Endothelial cell of umbilical vein (primary cell): ENCODE data around the gene TMEM59L. TPM values are rescaled to one million over a fixed set of nuclear protein-coding genes. Genes with fewer than 3 reads are reported as not detected.

Source experiments
- BruUV-seq: library from RNA; stranded (reverse); fragments of 400-500 nt; replicated peaks from 2 replicates; lab custom pipeline; 2021; lab: Mats Ljungman, UMichigan
- CTCF ChIA-PET: fragments of 300-600, 350-600 bp; sonication (Branson Sonifier 250); formaldehyde crosslinking; loops from one replicate; lab custom pipeline; 2021; ENCODE audit warnings: antibody characterized with exemption, inconsistent platforms; lab: Charles Lee
- POLR2A ChIA-PET: fragments of 300-600, 350-600 bp; sonication (Branson Sonifier 250); formaldehyde crosslinking; loops from one replicate; lab custom pipeline; 2021; ENCODE audit warnings: antibody characterized with exemption, inconsistent platforms; lab: Charles Lee
- DNase-seq: peaks from one replicate; pipeline ENCODE4 v3.0.0-alpha.2; 2011; ENCODE audit warnings: low read depth, low spot score
- FAIRE-seq: peaks from 2 replicates; lab custom pipeline; 2011; peaks lifted over from hg19 to GRCh38; lab: Jason Lieb, UNC
- H2AFZ ChIP-seq: 2 replicates; pipeline ENCODE4 v1.6.0; 2012; ENCODE audit warnings: low read depth, low read length, control low read depth, inconsistent platforms
- H3K27ac ChIP-seq: 2 replicates; pipeline ENCODE4 v1.5.1; 2011; ENCODE audit warnings: low read depth, mild to moderate bottlenecking, control low read depth, low read length, moderate library complexity; ENCODE audit not compliant: insufficient read depth
- H3K27me3 ChIP-seq, 2 experiments: 2 replicates each; pipeline versions ENCODE4 v1.6.0 to v1.6.1; 2011; ENCODE audit warnings: low read length in 2 of 2, mixed read lengths in 1 of 2; ENCODE audit not compliant: control insufficient read depth in 2 of 2, insufficient read depth in 2 of 2
- H3K36me3 ChIP-seq, 2 experiments: 2 replicates in 1 of 2; 3 replicates in 1 of 2; pipeline ENCODE4 v1.5.1; 2011; ENCODE audit warnings: low read length in 2 of 2, mild to moderate bottlenecking in 1 of 2, moderate library complexity in 1 of 2; ENCODE audit not compliant: control insufficient read depth in 2 of 2, insufficient read depth in 2 of 2; ENCODE audit errors: extremely low read depth in 1 of 2
- H3K4me1 ChIP-seq: 3 replicates; pipeline ENCODE4 v1.5.1; 2011; ENCODE audit warnings: mild to moderate bottlenecking, low read length; ENCODE audit not compliant: control insufficient read depth, insufficient read depth; ENCODE audit errors: extremely low read depth
- H3K4me2 ChIP-seq: 2 replicates; pipeline ENCODE4 v1.6.1; 2011; ENCODE audit warnings: low read length, control low read depth, mixed read lengths; ENCODE audit not compliant: insufficient read depth
- H3K4me3 ChIP-seq, 3 experiments: fragments of 200-600 bp in 1 of 3; sonication (generic), shearing (Covaris generic) in 1 of 3; replicated peaks in 1 of 3; 2 replicates each; pipeline ENCODE4 v1.5.1; 2011 to 2016; ENCODE audit warnings: control low read depth in 3 of 3, low read length in 3 of 3, mild to moderate bottlenecking in 2 of 3, inconsistent platforms in 1 of 3, low read depth in 1 of 3, moderate library complexity in 1 of 3; ENCODE audit not compliant: insufficient read depth in 1 of 3
- H3K79me2 ChIP-seq: 2 replicates; pipeline ENCODE4 v1.6.0; 2012; ENCODE audit warnings: low read length, inconsistent platforms; ENCODE audit not compliant: control insufficient read depth, insufficient read depth
- H3K9ac ChIP-seq: replicated peaks from 2 replicates; pipeline ENCODE3; 2011; ENCODE audit warnings: low read length, control low read depth; ENCODE audit not compliant: insufficient read depth; ENCODE audit errors: extremely low read depth
- H3K9me1 ChIP-seq: replicated peaks from 3 replicates; pipeline ENCODE4 v1.6.0; 2011; ENCODE audit warnings: mild to moderate bottlenecking, low read length; ENCODE audit not compliant: control insufficient read depth, insufficient read depth; ENCODE audit errors: extremely low read depth
- H3K9me3 ChIP-seq: replicated peaks from 2 replicates; pipeline ENCODE4 v1.5.1; 2012; ENCODE audit warnings: low read length, inconsistent platforms; ENCODE audit not compliant: control insufficient read depth, insufficient read depth
- H4K20me1 ChIP-seq: replicated peaks from 2 replicates; pipeline ENCODE3; 2011; ENCODE audit warnings: mild to moderate bottlenecking, low read length; ENCODE audit not compliant: control insufficient read depth, insufficient read depth; ENCODE audit errors: extremely low read depth
- CTCF ChIP-seq, 2 donors: IDR thresholded peaks; 1 replicate in 1 of 2; 2 replicates in 1 of 2; pipeline ENCODE4 v1.5.1; 2011; ENCODE audit warnings: low read length in 2 of 2, mild to moderate bottlenecking in 2 of 2, moderate library complexity in 2 of 2, control low read depth in 1 of 2, inconsistent platforms in 1 of 2, low read depth in 1 of 2; ENCODE audit not compliant: insufficient read depth in 1 of 2; ENCODE audit errors: extremely low read depth in 1 of 2
- EZH2 ChIP-seq: IDR thresholded peaks from 2 replicates; pipeline ENCODE4 v1.6.1; 2012; ENCODE audit warnings: borderline replicate concordance, low read depth, mild to moderate bottlenecking, moderate library complexity, low read length, inconsistent platforms; ENCODE audit not compliant: severe bottlenecking
- FOS ChIP-seq: IDR thresholded peaks from 2 replicates; pipeline ENCODE4 v1.6.1; 2011; ENCODE audit warnings: mild to moderate bottlenecking, low read length, moderate library complexity, borderline replicate concordance; ENCODE audit not compliant: insufficient read depth
- GATA2 ChIP-seq: IDR thresholded peaks from 2 replicates; pipeline ENCODE4 v1.7.0; 2011; ENCODE audit warnings: low read depth, mild to moderate bottlenecking, moderate library complexity, mixed read lengths, low read length; ENCODE audit not compliant: insufficient read length, insufficient read depth
- JUN ChIP-seq: IDR thresholded peaks from 2 replicates; pipeline ENCODE4 v1.6.1; 2011; ENCODE audit warnings: borderline replicate concordance, low read depth; ENCODE audit not compliant: insufficient read length, insufficient read depth
- MAX ChIP-seq: IDR thresholded peaks from 2 replicates; pipeline ENCODE4 v1.6.1; 2011; ENCODE audit not compliant: insufficient read depth, insufficient read length
- MYC ChIP-seq: IDR thresholded peaks from one replicate; pipeline ENCODE4 v1.6.1; 2011; ENCODE audit warnings: mild to moderate bottlenecking, low read depth, low read length
- POLR2A ChIP-seq: IDR thresholded peaks from 2 replicates; pipeline ENCODE4 v1.6.1; 2012; ENCODE audit warnings: low read depth, mild to moderate bottlenecking, control low read depth, low read length
- POLR2AphosphoS5 ChIP-seq: IDR thresholded peaks from 2 replicates; pipeline ENCODE4 v1.6.1; 2012; ENCODE audit warnings: low read depth, mild to moderate bottlenecking, control low read depth, low read length, moderate library complexity; ENCODE audit not compliant: insufficient read depth
- dilution Hi-C: fragments of 300-500 bp; cut with MboI; formaldehyde crosslinking; loops from one replicate; pipeline ENCODE4 v1.15.0; 2019; ENCODE audit warnings: low sequenced_read_pairs; ENCODE audit not compliant: extremely low pct_ligation_motif_present
- intact Hi-C: fragments of 100-400 bp; cut with micrococcal nuclease; formaldehyde crosslinking; loops from one replicate; pipeline ENCODE4 v1.10.0; 2022
- polyA plus RNA-seq, 4 experiments: library from polyadenylated mRNA; depleted of rRNA in 3 of 4; stranded (reverse) in 3 of 4; unstranded in 1 of 4; fragments of >200 nt; gene quantifications; 2 replicates each; pipeline versions ENCODE4 v1.2.1 to v1.2.3, GENCODE V29; 2011 to 2012; ENCODE audit warnings: missing spikeins in 1 of 4
- total RNA-seq: library from RNA; stranded (reverse); gene quantifications from 2 replicates; pipeline ENCODE4 v1.2.3, GENCODE V29; 2021

Gene TMEM59L
- total and polyA plus RNA-seq, 2 donors (not counting 3 experiments of a cell fraction or from before 2014, with no cell fraction given): 0.43 to 0.97 TPM

GRCh38 chr19:18660939-18661670 lies 48.4 kb downstream of the TMEM59L start:
- dilution Hi-C loops: no loop called here

GRCh38 chr19:18662972-18663732 lies 50.5 kb downstream of the TMEM59L start:
- Histone ChIP-seq H3K27ac (no peak overlapping the region), H3K9me1 (no peaks in the 10 kb centered on the region), H3K79me2 (no peaks in the 10 kb centered on the region), H3K27me3 (no peaks in the 10 kb centered on the region), H3K9ac (no peak overlapping the region), H3K4me1 (peaks cover 3% of the 10 kb centered on the region), H3K4me2 (no peak overlapping the region), H3K9me3 (no peaks in the 10 kb centered on the region), H2AFZ (no peak overlapping the region), H3K4me3 (no peak overlapping the region), H4K20me1 (no peaks in the 10 kb centered on the region), H3K36me3 (peaks cover under 1 to 5% of the 10 kb centered on the region in 2 experiments)
- dilution Hi-C loops (no loop called here), intact Hi-C loops (no loop called here)
- FAIRE-seq (no peak), DNase-seq (no peak)
- CTCF ChIA-PET: no interaction called here
- no TSS peak for BruUV-seq
- POLR2A ChIA-PET: no interaction called here
- no peak for TF ChIP-seq MAX
- TF ChIP-seq MYC: no peak
- TF ChIP-seq GATA2: no peak
- TF ChIP-seq EZH2: no peak
- no peak for TF ChIP-seq CTCF (IDR thresholded peaks at IDR 0.05; ENCODE audit: extremely low read depth in 1 of 2, insufficient read depth in 1 of 2, low read depth in 1 of 2, low read length in 2 of 2)
- TF ChIP-seq JUN: no peak
- no peak for TF ChIP-seq POLR2AphosphoS5
- no peak for TF ChIP-seq FOS

More at GRCh38 chr19:18660939-18661670, 48.4 kb downstream of the TMEM59L start:
- H3K9ac ChIP-seq: no peak overlapping the region
- FAIRE-seq: no peak
- H3K36me3 ChIP-seq: no peaks in the 10 kb centered on the region
- H3K9me1 ChIP-seq: no peaks in the 10 kb centered on the region
- no TSS peak for BruUV-seq
- ChIA-PET CTCF (interaction anchor here (0.9 to 1.5 kb wide), 4 partner anchors 11 to 186 kb away, joined by 3 to 7 read pairs (median 4); no protein-coding TSS in a partner anchor), POLR2A (no interaction called here)
- peaks cover 3% of the 10 kb centered on the region for H3K4me1 ChIP-seq
- no peaks in the 10 kb centered on the region for H3K9me3 ChIP-seq
- no peak overlapping the region for H3K4me3 ChIP-seq
- no peak overlapping the region for H3K4me2 ChIP-seq
- TF ChIP-seq POLR2A: no peak
- no peak for TF ChIP-seq FOS
- TF ChIP-seq GATA2: no peak
- no peaks in the 10 kb centered on the region for H4K20me1 ChIP-seq
- no peak for DNase-seq
- H3K27me3 ChIP-seq: no peaks in the 10 kb centered on the region
- no peaks in the 10 kb centered on the region for H3K79me2 ChIP-seq
- no peak overlapping the region for H3K27ac ChIP-seq
- intact Hi-C loops: loop anchor here (1.0 kb wide), 1 partner anchor 11 kb away; no protein-coding TSS in a partner anchor
- no peak overlapping the region for H2AFZ ChIP-seq
